ENCODE data around the gene GK.
A peak's percentile ranks its signal among the peaks of the same experiment; 100 is the strongest.
"Not testable (repeated sequence)": the region's sequence is repeated elsewhere in the genome, so short reads cannot be mapped to it uniquely, and the experiment has no call there.

GK gene

DNA sequence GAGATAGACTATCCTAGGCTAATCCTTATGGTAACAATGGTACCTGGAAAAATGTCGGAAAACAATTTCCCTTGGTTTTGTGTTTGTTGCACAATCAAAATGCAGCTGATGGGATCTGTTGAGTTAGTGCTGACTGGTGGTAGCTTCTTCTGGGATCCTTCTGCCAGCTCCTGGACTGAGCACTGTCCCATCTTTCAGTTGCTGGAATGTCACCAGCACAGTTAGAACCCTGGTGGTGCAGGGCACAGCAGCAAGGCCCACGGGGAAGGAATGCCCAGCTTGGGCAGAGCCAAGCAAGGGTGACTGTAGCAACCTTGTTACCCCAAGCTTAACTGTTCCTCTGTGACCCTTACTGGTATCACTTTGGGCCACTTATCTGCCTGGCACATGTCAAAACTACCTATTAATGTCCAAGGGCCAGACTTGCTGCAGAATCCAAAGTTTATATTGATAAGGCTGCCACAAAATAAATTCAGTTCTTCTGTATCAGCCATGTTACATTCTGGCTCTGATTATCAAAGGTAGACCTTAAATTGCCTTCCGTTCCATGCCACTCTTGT, 53.1 kb downstream of the GK start:
- DNase-seq (ENCODE audit: low read depth), result no peak

GRCh38 chrX:30712214-30712613, 59.0 kb downstream of the GK start:
- DNase-seq (ENCODE audit: low read depth), result no peak

GRCh38 chrX:30713061-30713525, 59.9 kb downstream of the GK start:
- peak; percentile 66 for DNase-seq (ENCODE audit: low read depth)

DNA sequence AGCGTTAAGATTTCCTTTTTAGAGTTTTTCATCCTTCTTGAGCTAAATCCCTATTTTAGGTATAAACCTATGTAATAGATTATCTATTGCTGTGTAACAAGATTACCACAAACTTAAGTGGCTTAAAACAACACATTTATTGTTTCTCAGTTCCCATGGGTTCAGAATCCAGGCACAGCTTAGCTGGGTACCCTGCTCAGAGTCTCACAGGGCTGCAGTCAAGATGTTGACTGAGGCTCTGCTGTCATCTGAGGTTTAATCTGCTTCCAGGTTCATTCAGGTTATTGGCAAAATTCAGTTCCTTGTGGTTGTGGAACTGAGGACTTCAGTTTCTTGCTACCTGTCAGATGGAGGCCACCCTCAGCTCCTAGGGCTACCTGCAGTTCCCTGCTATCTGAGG, 60.9 kb downstream of the GK start:
- no peak for DNase-seq (ENCODE audit: low read depth)

DNA sequence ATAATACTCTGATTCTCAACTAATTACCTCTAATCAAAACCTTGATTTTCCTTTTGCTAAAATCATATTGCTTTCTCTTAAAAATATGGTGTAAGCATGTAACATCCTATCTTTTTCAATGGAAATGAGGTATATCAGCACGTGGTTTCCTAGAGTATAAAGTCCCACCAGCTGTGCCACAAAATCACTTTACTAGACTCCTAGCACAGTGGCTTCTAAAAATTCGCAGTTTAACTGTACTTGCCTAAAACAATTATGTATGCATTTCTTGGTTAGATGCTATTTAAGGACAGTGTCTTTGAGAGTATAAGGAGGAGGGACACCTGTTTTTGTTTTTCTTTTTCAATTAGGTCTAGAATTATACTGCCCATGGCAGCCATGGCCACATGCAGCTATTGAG, 62.8 kb downstream of the GK start:
- DNase-seq (ENCODE audit: low read depth), result no peak

DNA sequence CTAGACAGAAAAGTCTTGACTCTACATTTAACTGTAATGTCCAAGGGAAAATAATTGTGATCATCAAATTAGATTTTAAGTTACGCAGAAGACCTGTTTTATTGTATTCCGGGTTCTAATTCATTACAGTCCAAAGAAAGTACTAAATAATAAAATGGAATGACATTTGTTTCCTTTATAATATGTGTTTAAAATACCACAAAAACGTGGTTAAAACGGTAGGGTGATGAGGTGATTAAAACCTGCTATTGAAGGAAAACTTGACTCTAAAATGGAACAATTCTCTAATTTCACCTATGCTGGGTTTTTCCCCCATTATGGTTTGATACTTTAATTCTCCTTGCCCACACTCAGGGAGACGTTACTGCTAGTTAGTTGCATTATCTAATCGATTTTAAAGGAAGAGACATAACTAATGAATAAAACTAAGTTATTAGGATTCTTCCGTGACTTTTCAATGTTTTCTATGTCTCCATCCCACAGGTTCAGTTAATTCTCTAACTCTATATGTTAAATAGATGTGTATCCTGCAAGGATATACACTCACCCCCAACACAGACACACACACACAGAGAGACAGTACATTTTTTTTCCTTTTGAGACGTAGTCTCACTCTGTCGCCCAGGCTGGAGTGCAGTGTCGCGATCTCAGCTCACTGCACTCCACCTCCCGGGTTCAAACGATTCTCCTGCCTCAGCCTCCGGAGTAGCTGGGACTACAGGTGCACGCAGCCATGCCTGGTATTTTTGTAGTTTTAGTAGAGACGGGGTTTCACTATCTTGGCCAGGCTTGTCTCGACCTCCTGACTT, 80.8 kb downstream of the GK start:
- DNase-seq (ENCODE audit: low read depth), result no peak

GRCh38 chrX:30734782-30735181, 81.6 kb downstream of the GK start:
- DNase-seq (ENCODE audit: low read depth), result no peak

- peak; percentile 64 for DNase-seq (ENCODE audit: low read depth)
These were observed 82.6 kb downstream of the GK start for GRCh38 chrX:30735839-30736238.

- DNase-seq (ENCODE audit: low read depth), result no peak
These were observed 88.3 kb downstream of the GK start for GRCh38 chrX:30741545-30741944.

- DNase-seq (ENCODE audit: low read depth), result no peak
These were observed 95.2 kb downstream of the GK start for GRCh38 chrX:30748342-30748960.

DNA sequence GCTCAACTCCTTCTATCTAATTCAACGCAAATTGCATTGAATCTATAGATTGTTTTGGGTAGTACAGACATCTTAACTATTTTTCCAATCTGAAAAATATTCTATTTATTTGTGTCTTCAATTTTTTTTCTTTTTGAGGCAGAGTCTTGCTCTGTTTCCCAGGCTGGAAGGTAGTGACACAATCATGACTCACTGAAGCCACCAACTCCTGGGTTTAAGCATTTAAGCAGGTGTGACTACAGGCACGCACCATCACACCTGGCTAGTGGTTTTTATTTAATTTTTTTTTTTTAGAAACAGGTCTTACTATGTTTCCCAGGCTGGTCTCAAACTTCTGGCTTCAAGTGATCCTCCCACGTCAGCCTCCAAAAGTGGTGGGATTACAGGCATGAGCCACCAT, 98.3 kb downstream of the GK start:
- DNase-seq (ENCODE audit: low read depth), result no peak

- DNase-seq (ENCODE audit: low read depth), result no peak
These were observed 109.5 kb downstream of the GK start for GRCh38 chrX:30762755-30763154.

DNA sequence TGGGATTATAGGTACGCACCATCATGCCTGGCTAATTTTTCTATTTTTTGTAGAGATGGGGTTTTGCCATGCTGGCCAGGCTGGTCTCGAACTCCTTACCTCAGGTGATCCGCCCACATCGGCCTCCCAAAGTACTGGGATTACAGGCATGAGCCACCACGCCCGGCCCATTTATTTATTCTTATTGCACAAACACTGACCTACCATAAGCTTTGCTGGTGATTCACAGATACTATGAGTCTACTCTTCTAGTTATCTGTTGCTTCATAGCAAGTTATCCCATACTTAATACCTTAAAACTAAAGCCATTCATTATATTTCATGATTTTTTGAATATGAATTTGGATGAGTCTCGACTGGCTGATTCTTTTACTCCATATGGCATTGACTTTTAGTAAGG, 120.5 kb downstream of the GK start:
- not testable (repeated sequence) for DNase-seq (ENCODE audit: low read depth)

DNA sequence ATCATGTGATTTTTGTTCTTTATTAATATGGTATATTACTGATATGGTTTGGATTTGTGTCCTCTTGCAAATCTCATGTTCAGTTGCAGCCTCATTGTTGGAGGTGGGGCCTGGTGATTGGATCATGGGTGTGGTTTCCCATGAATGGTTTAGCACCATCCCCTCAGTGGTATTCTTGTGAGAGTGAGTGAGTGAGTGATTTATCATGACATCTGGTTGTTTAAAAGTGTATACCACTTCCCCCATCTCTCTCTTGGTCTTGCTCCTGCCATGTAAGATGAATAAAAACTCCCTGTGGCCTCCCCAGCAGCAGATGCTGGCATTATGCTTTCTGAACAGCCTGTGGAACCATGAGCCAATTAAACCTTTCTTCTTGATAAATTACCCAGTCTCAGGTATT, 124.4 kb downstream of the GK start:
- no peak for DNase-seq (ENCODE audit: low read depth)

- no peak for DNase-seq (ENCODE audit: low read depth)
These were observed 126.3 kb downstream of the GK start for GRCh38 chrX:30779453-30780030.
